Measurements from ENCODE around the gene DGUOK.
"Not testable (repeated sequence)": the region's sequence is repeated elsewhere in the genome, so short reads cannot be mapped to it uniquely, and the experiment has no call there.

Gene DGUOK

GRCh38 chr2:73901143-73901542 lies 25.5 kb upstream of the DGUOK start:
- no peak for TF ChIP-seq CTCF (IDR thresholded peaks at IDR 0.05; ENCODE audit: insufficient read depth, low read depth, low read length, missing control alignments)
- DNase-seq (ENCODE audit: low read depth) = no peak
- H3K4me3 ChIP-seq (ENCODE audit: low read depth, low read length) = no peak overlapping the region

GRCh38 chr2:73902284-73902683 lies 24.4 kb upstream of the DGUOK start:
- no peak for DNase-seq (ENCODE audit: low read depth)
- TF ChIP-seq CTCF (IDR thresholded peaks at IDR 0.05; ENCODE audit: insufficient read depth, low read depth, low read length, missing control alignments) = no peak
- H3K4me3 ChIP-seq (ENCODE audit: low read depth, low read length) = no peak overlapping the region

GRCh38 chr2:73903313-73903712 lies 23.4 kb upstream of the DGUOK start:
- TF ChIP-seq CTCF (IDR thresholded peaks at IDR 0.05; ENCODE audit: insufficient read depth, low read depth, low read length, missing control alignments) = no peak
- no peak for DNase-seq (ENCODE audit: low read depth)
- H3K4me3 ChIP-seq (ENCODE audit: low read depth, low read length) = no peak overlapping the region

- DNase-seq (ENCODE audit: low read depth) = not testable (repeated sequence)
Observed at GRCh38 chr2:73903949-73904613, 22.6 kb upstream of the DGUOK start.

GRCh38 chr2:73904952-73905351 lies 21.7 kb upstream of the DGUOK start:
- DNase-seq (ENCODE audit: low read depth) = no peak
- TF ChIP-seq CTCF (IDR thresholded peaks at IDR 0.05; ENCODE audit: insufficient read depth, low read depth, low read length, missing control alignments) = no peak
- no peak overlapping the region for H3K4me3 ChIP-seq (ENCODE audit: low read depth, low read length)

More at GRCh38 chr2:73903949-73904613, 22.6 kb upstream of the DGUOK start:
- H3K4me3 ChIP-seq (ENCODE audit: low read depth, low read length) = not testable (repeated sequence)

GRCh38 chr2:73906847-73907505 lies 19.7 kb upstream of the DGUOK start:
- H3K4me3 ChIP-seq (ENCODE audit: low read depth, low read length) = no peak overlapping the region
- no peak for DNase-seq (ENCODE audit: low read depth)
- TF ChIP-seq CTCF (IDR thresholded peaks at IDR 0.05; ENCODE audit: insufficient read depth, low read depth, low read length, missing control alignments) = no peak

GRCh38 chr2:73907840-73908452 lies 18.7 kb upstream of the DGUOK start:
- TF ChIP-seq CTCF (IDR thresholded peaks at IDR 0.05; ENCODE audit: insufficient read depth, low read depth, low read length, missing control alignments) = peak; percentile 54
- DNase-seq (ENCODE audit: low read depth) = peak; percentile 67
- H3K4me3 ChIP-seq (ENCODE audit: low read depth, low read length) = no peak overlapping the region

All from GM12865 (cell line).